C4-2B (cell line): ENCODE measurements around the gene CALCOCO1.

ENCODE experiments used
- CTCF ChIP-seq: fragments of 450-650 bp; conservative IDR thresholded peaks from 2 replicates; pipeline ENCODE4 v1.5.1; 2017; ENCODE audit warnings: mild to moderate bottlenecking
- ZFX ChIP-seq: fragments of 450-650 bp; IDR thresholded peaks from 2 replicates; pipeline ENCODE4 v1.6.1; 2017

GRCh38 chr12:53752621-53753020 is 25.4 kb upstream of the CALCOCO1 start:
- TF ChIP-seq CTCF = no peak
- no peak for TF ChIP-seq ZFX
